ENCODE results near the gene PRPF31. TPM values are rescaled to one million over a fixed set of nuclear protein-coding genes. Genes with fewer than 3 reads are reported as not detected.
A peak's percentile ranks its signal among the peaks of the same experiment; 100 is the strongest.

The PRPF31 gene
- total and polyA plus RNA-seq, 4 donors, result 34.1 to 54.1 (median 51.7) TPM

GRCh38 chr19:54162884-54163283 lies 47.3 kb downstream of the PRPF31 start:
- H3K9ac ChIP-seq (ENCODE audit: insufficient read depth in 1 of 2, low read length in 2 of 2), result no peak overlapping the region
- no peak overlapping the region for H3K27ac ChIP-seq (ENCODE audit: low read depth in 1 of 2, low read length in 1 of 2)

GRCh38 chr19:54164369-54165068 lies 49.0 kb downstream of the PRPF31 start:
- Histone ChIP-seq H3K4me1 (ENCODE audit: control insufficient read depth in 5 of 5, insufficient read depth in 5 of 5, low read length in 5 of 5) (peaks cover 0 to 15% (median 5%) of the 10 kb centered on the region in 5 donors), H3K9ac (ENCODE audit: insufficient read depth in 1 of 2, low read length in 2 of 2) (no peak overlapping the region), H3K9me3 (ENCODE audit: control insufficient read depth in 4 of 4, insufficient read depth in 3 of 4, low read length in 3 of 4) (no peaks in the 10 kb centered on the region), H3K36me3 (ENCODE audit: control insufficient read depth in 4 of 4, insufficient read depth in 4 of 4, low read length in 4 of 4) (no peaks in the 10 kb centered on the region), H3K27me3 (ENCODE audit: control insufficient read depth in 3 of 3, insufficient read depth in 3 of 3, low read length in 2 of 3) (peaks cover 0 to 2% (median 0%) of the 10 kb centered on the region in 3 donors), H3K4me3 (no peak overlapping the region), H3K27ac (ENCODE audit: low read depth in 1 of 2, low read length in 1 of 2) (no peak overlapping the region)
- WGBS, 2 donors, result 7 to 12% methylated on average over 37 of the region's 37 CpGs
- DNase-seq, result peak in 2 of 3 donors; percentile 31 to 60
- ATAC-seq (ENCODE audit: insufficient read depth, low FRiP score), result peak; percentile 14
- no peak for TF ChIP-seq CTCF (IDR thresholded peaks at IDR 0.05; ENCODE audit: control extremely low read depth, extremely low read depth)

More at GRCh38 chr19:54162884-54163283, 47.3 kb downstream of the PRPF31 start:
- no peak for ATAC-seq (ENCODE audit: insufficient read depth, low FRiP score)
- no peak overlapping the region for H3K4me3 ChIP-seq
- no peak for TF ChIP-seq CTCF (IDR thresholded peaks at IDR 0.05; ENCODE audit: control extremely low read depth, extremely low read depth)
- peaks cover 7 to 22% (median 9%) of the 10 kb centered on the region in 5 donors for H3K4me1 ChIP-seq (ENCODE audit: control insufficient read depth in 5 of 5, insufficient read depth in 5 of 5, low read length in 5 of 5)
- DNase-seq, result no peak
- peaks cover 0 to 2% (median 0%) of the 10 kb centered on the region in 3 donors for H3K27me3 ChIP-seq (ENCODE audit: control insufficient read depth in 3 of 3, insufficient read depth in 3 of 3, low read length in 2 of 3)
- 65% methylated on average over 14 of the region's 14 CpGs for WGBS, 2 donors
- H3K36me3 ChIP-seq (ENCODE audit: control insufficient read depth in 4 of 4, insufficient read depth in 4 of 4, low read length in 4 of 4), result peaks cover 0 to 2% (median under 1%) of the 10 kb centered on the region in 4 donors
- no peaks in the 10 kb centered on the region for H3K9me3 ChIP-seq (ENCODE audit: control insufficient read depth in 4 of 4, insufficient read depth in 3 of 4, low read length in 3 of 4)

- no peak for DNase-seq
- WGBS, 2 donors, result 91 to 94% methylated on average over 25 of the region's 25 CpGs
- Histone ChIP-seq H3K9ac (ENCODE audit: insufficient read depth in 1 of 2, low read length in 2 of 2) (no peak overlapping the region), H3K4me3 (no peak overlapping the region), H3K4me1 (ENCODE audit: control insufficient read depth in 5 of 5, insufficient read depth in 5 of 5, low read length in 5 of 5) (peaks cover 0 to 14% (median 5%) of the 10 kb centered on the region in 5 donors), H3K9me3 (ENCODE audit: control insufficient read depth in 4 of 4, insufficient read depth in 3 of 4, low read length in 3 of 4) (no peaks in the 10 kb centered on the region), H3K36me3 (ENCODE audit: control insufficient read depth in 4 of 4, insufficient read depth in 4 of 4, low read length in 4 of 4) (no peaks in the 10 kb centered on the region), H3K27me3 (ENCODE audit: control insufficient read depth in 3 of 3, insufficient read depth in 3 of 3, low read length in 2 of 3) (peaks cover 0 to 2% (median 0%) of the 10 kb centered on the region in 3 donors), H3K27ac (ENCODE audit: low read depth in 1 of 2, low read length in 1 of 2) (no peak overlapping the region)
- TF ChIP-seq CTCF (IDR thresholded peaks at IDR 0.05; ENCODE audit: control extremely low read depth, extremely low read depth), result no peak
- ATAC-seq (ENCODE audit: insufficient read depth, low FRiP score), result no peak
Observed at GRCh38 chr19:54165222-54165621, 49.7 kb downstream of the PRPF31 start.
